KG1 (cell line): Measurements from ENCODE around the gene HABP2.

Experiments used
- DNase-seq: peaks from one replicate; lab custom pipeline; 2025; lab: John Stamatoyannopoulos, UW

The HABP2 gene

GRCh38 chr10:113605268-113605978 lies 52.6 kb downstream of the HABP2 start:
- no peak for DNase-seq

- DNase-seq, result no peak
Measured at GRCh38 chr10:113609704-113610108, 56.9 kb downstream of the HABP2 start.

- DNase-seq, result no peak
Measured at GRCh38 chr10:113610631-113611601, 58.1 kb downstream of the HABP2 start.

GRCh38 chr10:113612154-113612553 lies 59.3 kb downstream of the HABP2 start:
- no peak for DNase-seq

GRCh38 chr10:113613427-113613826 lies 60.6 kb downstream of the HABP2 start:
- no peak for DNase-seq

- DNase-seq, result no peak
Measured at GRCh38 chr10:113613977-113614690, 61.3 kb downstream of the HABP2 start.

- DNase-seq, result no peak
Measured at GRCh38 chr10:113616244-113617074, 63.6 kb downstream of the HABP2 start.

GRCh38 chr10:113617086-113617485 lies 64.2 kb downstream of the HABP2 start:
- DNase-seq, result no peak

- no peak for DNase-seq
Measured at GRCh38 chr10:113618338-113618737, 65.5 kb downstream of the HABP2 start.

- DNase-seq, result no peak
Measured at GRCh38 chr10:113619401-113619800, 66.5 kb downstream of the HABP2 start.

GRCh38 chr10:113620511-113620910 lies 67.7 kb downstream of the HABP2 start:
- DNase-seq, result no peak

GRCh38 chr10:113620936-113621335 lies 68.1 kb downstream of the HABP2 start:
- DNase-seq, result no peak

GRCh38 chr10:113621799-113622198 lies 68.9 kb downstream of the HABP2 start:
- no peak for DNase-seq

- DNase-seq, result no peak
Measured at GRCh38 chr10:113622831-113623230, 70.0 kb downstream of the HABP2 start.

- no peak for DNase-seq
Measured at GRCh38 chr10:113625461-113626186, 72.8 kb downstream of the HABP2 start.

GRCh38 chr10:113626809-113627355 lies 74.0 kb downstream of the HABP2 start:
- no peak for DNase-seq

GRCh38 chr10:113627836-113628235 lies 75.0 kb downstream of the HABP2 start:
- no peak for DNase-seq

GRCh38 chr10:113628607-113629153 lies 75.8 kb downstream of the HABP2 start:
- no peak for DNase-seq

- DNase-seq, result no peak
Measured at GRCh38 chr10:113630929-113631533, 78.2 kb downstream of the HABP2 start.
